WI38 (cell line): Measurements from ENCODE around the gene AKAP13.

Experiments
- H3K4me3 ChIP-seq: 2 replicates; pipeline ENCODE4 v1.5.1; 2011; ENCODE audit warnings: low read depth, mild to moderate bottlenecking, control low read depth, low read length
- TF ChIP-seq, protein P1 (sequence below): IDR thresholded peaks from 2 replicates; pipeline ENCODE4 v1.5.1; 2012; ENCODE audit warnings: low read depth, mild to moderate bottlenecking, control low read depth, low read length

The AKAP13 gene

DNA sequence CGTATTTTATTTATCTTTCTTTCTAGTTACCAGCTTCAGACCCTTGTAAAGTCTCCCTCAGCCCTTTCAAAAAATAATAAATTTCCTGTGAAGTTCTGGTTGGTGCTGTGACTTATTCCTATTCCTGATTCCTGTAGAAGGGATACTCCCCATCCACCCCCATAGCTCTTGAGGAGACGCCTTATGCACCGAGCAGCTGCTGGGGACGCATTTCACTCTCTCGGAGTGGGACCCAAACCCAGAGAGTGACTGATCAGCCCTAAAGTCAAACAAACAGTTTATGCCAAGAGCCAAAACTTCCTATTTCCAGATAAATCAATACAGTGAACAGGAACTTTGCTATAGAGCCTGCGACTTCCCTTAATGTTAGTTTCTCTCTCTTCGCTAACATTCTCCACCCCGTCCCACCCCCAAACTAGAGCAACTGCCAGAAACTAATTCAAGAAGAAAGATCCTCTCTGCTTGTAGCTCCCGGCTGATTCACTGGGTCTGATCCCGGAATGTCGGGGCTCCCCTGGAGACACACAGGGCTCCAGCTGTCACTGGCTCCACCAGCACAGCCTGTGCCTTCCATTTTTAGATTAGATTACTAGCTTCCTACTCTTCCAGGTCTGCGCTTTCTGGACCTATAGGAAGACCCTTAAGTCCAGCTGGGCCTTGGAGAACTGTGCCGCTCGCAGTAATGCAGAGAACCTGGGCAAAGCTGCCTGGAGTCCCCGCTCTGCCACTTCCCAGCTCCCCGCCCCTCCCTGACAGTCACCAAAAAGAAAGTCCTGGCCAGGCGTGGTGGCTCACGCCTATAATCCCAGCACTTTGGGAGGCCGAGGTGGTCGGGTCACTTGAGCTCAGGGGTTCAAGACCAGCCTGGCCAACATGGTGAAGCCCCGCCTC is 369.1 kb downstream of the AKAP13 start:
- TF ChIP-seq, protein P1, sequence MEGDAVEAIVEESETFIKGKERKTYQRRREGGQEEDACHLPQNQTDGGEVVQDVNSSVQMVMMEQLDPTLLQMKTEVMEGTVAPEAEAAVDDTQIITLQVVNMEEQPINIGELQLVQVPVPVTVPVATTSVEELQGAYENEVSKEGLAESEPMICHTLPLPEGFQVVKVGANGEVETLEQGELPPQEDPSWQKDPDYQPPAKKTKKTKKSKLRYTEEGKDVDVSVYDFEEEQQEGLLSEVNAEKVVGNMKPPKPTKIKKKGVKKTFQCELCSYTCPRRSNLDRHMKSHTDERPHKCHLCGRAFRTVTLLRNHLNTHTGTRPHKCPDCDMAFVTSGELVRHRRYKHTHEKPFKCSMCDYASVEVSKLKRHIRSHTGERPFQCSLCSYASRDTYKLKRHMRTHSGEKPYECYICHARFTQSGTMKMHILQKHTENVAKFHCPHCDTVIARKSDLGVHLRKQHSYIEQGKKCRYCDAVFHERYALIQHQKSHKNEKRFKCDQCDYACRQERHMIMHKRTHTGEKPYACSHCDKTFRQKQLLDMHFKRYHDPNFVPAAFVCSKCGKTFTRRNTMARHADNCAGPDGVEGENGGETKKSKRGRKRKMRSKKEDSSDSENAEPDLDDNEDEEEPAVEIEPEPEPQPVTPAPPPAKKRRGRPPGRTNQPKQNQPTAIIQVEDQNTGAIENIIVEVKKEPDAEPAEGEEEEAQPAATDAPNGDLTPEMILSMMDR, result no peak

DNA sequence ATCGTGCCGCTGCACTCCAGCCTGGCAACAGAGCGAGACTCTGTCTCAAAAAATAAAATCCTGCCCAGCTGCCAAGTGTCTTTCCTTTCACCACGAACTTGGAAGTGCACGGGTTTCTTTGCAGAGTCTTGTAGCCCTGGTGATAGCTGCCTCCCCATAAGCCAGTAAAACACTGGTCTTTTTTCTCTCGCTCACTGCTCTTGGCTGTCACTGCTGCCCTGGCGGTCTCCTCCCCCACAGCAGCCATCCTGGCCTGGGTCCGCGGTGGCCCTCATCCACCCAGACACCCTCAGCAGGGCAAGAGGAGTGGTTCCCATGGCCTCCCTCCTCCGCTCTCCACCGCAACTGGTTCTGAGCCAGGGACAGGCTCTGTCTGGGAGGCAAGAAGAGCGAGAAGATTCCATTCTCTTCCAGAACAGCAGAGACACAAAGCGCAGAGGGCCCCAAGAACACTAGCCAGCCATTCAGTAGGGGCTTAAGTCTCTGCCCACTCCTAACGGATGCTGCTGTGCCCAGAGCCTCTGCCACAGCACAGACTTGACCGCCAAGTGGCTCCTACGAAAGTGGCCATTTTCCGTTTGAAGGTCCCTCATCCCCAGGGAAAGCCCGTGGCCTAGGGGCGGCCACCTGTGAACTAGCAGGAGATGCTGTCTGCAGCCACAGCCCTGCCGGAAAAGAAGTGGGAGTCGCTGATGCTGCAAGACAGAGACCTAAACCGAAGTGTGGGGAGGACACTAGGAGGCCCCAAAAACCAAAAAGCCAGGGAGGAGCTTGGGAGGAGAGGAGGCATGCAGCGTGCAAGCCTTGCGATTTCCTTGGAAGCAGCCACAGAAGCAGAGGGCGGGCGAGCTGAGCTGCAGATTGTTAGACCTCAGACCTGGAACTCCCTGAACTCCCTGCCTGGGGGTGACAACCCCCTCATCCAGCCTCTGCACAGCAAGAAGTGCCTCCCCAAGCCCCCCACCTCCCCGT is 370.2 kb downstream of the AKAP13 start:
- TF ChIP-seq, protein P1, result no peak
- H3K4me3 ChIP-seq, result no peak overlapping the region

More for the DNA sequence above, 369.1 kb downstream of the AKAP13 start:
- no peak overlapping the region for H3K4me3 ChIP-seq

DNA sequence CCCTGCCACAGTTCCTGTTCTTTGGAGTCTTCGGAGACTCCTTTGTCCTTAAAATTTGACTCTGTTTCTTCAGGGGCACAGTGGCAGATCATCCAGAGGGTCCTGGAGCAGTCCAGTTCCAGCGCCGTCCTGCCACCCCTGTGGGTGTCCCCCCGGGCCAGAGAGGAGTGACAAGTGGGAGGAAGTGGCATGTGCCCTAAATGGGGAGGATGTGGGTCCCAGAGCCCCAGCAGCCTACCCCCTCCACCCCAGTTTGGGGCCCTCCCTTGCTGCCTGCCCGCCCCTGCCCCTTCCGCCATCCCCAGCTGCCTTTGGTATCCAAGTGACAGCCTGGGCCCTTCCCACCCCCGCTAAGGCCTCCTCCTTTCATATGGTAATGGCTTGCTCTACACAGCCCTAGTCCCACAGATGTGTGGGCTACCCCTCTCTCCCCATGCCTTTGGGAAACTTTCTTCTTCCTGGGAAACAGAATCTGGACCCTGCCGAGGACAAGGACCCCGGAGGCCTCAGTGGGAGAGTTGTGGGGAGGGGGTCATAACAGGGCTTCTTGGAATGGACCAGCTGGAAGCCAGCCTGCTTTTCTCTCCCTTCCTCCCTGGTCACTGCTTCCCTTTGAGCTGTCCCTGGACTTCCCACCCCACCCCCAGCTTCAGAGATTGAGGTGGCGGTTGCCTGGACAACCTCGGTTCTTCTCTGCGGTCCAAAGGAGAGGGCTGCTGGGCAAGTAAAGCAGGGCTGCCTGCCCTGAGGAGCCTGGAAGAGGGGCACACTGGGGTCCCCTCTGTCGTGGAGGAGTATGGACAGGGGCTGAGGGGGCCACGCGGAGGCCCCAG is 371.1 kb downstream of the AKAP13 start:
- TF ChIP-seq, protein P1, result no peak
- no peak overlapping the region for H3K4me3 ChIP-seq

DNA sequence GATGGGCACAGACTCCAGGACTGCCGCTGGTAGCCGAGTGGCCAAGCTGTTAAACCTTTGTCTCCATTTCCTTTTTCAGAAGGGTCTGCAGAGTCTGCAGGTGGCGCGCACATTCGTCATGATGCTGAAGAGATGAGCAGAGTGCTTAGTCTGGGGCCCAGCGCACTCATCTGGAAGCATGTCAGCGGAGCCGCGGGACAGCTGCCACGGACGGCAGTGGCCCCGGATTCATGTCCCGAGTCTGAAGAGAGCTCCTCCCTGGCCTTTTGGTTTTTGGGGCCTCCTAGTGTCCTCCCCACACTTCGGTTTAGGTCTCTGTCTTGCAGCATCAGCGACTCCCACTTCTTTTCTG is 371.7 kb downstream of the AKAP13 start:
- TF ChIP-seq, protein P1, result no peak
- H3K4me3 ChIP-seq, result no peak overlapping the region

DNA sequence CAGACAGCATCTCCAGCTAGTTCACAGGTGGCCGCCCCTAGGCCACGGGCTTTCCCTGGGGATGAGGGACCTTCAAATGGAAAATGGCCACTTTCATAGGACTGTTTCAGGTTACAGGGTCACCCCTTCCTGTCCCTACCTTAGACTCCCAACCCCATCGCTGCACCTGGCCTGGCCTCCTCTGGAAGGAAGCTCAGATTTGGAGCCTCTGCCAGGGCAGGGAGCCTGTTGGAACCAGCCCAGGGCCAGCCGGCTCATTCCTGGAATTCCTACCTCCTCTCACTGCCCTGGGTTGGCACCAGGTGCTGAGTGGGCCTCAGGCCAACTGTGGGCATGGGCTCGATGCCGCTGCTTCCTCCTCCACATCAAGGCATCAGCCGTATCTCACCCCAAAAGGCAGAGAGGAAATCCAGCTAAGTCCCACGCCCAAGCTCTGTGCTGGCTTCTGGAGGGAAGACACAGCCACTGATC is 372.1 kb downstream of the AKAP13 start:
- TF ChIP-seq, protein P1, result no peak
- H3K4me3 ChIP-seq, result no peak overlapping the region

DNA sequence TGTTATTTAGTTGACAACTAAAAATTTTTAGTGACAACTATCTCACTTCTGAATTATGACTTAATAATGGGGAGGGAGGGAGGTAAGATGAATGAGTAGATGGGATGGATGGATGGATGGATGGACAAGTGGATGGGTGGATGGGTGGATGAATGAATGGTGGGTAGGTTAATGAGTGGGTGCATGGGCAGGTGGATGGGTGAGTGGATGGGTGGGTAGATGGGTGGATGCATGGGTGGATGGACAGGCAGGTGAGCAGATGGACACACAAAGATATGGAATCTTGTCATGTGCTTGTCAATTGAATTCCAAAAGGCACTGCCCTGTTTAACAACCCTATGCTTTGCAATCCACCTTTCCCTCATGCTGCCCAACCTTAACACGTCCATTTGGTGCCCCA is 372.9 kb downstream of the AKAP13 start:
- TF ChIP-seq, protein P1, result no peak
- H3K4me3 ChIP-seq, result no peak overlapping the region
